B cell (primary cell): Measurements from ENCODE around the gene HS3ST3A1.

Source experiments
- CTCF ChIP-seq: fragments of 200-600 bp; IDR thresholded peaks from one replicate; pipeline ENCODE4 v1.8.0; 2022; ENCODE audit warnings: antibody characterized with exemption, mild to moderate bottlenecking
- EZH2 ChIP-seq: IDR thresholded peaks from 2 replicates; pipeline ENCODE4 v1.6.1; 2012; ENCODE audit warnings: borderline replicate concordance, low read depth, mild to moderate bottlenecking, moderate library complexity, low read length; ENCODE audit not compliant: insufficient read depth, poor library complexity, severe bottlenecking

DNA sequence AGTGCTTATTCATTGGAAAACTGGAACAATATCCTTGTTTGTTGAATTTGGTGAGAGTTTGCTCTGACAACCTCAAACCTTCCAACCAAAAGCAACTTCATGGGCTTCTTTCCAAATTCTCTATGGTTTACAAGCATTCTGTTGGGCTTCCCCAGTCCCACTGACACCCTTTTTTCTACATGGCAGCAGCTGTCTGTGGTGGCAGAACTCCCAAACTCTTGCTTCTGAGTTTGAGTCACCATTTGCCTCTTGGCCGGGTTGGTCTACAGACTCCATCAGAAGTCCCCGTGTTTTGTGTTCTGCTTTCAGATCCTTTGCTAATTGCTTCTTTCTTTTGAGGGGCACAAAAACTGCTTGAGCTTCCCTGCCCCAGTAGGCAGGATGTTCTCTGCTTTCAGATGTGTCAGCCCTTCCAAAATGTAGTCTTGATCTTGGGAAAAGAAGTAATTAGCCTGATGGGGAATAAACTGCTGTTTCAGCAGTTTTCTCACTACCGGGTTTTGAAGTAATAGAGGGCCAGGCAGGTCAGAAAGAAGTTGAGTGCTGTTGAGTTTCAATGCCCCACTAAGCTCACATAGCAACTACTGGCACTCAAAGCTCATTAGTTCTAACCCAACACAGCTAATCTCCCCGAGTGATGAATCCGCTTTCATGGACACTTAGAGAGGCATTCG lies 80.7 kb downstream of the HS3ST3A1 start:
- TF ChIP-seq CTCF (no peak), EZH2 (no peak)
